Mucosa of rectum (tissue), 2 donors: ENCODE results near the gene PELI1.
A peak's percentile ranks its signal among the peaks of the same experiment; 100 is the strongest.

Experiments
- H3K27ac ChIP-seq, 2 donors: one replicate each; pipeline ENCODE4 v1.7.0; 2013; ENCODE audit warnings: inconsistent platforms in 2 of 2, low read depth in 2 of 2, low read length in 2 of 2
- H3K27me3 ChIP-seq, 2 donors: one replicate each; pipeline ENCODE4 v1.7.0; 2013; ENCODE audit warnings: low read length in 2 of 2; ENCODE audit not compliant: control insufficient read depth in 2 of 2, insufficient read depth in 2 of 2
- H3K36me3 ChIP-seq, 2 donors: one replicate each; pipeline ENCODE4 v1.7.0; 2013; ENCODE audit warnings: low read length in 2 of 2; ENCODE audit not compliant: control insufficient read depth in 2 of 2, insufficient read depth in 2 of 2
- H3K4me1 ChIP-seq, 2 donors: one replicate each; pipeline ENCODE4 v1.7.0; 2013; ENCODE audit warnings: low read length in 2 of 2, mild to moderate bottlenecking in 1 of 2; ENCODE audit not compliant: control insufficient read depth in 2 of 2, insufficient read depth in 2 of 2
- H3K4me3 ChIP-seq, 2 donors: one replicate each; pipeline ENCODE4 v1.7.0; 2013; ENCODE audit warnings: low read length in 2 of 2
- H3K9ac ChIP-seq, 2 donors: one replicate each; pipeline ENCODE4 v1.7.0; 2013; ENCODE audit warnings: low read length in 2 of 2, low read depth in 1 of 2, mild to moderate bottlenecking in 1 of 2
- H3K9me3 ChIP-seq, 2 donors: one replicate each; pipeline ENCODE4 v1.7.0; 2013; ENCODE audit warnings: low read length in 2 of 2; ENCODE audit not compliant: control insufficient read depth in 2 of 2
- donor health status: healthy.
- donor health status: Normal muscosa, but diverticular disease.

Gene PELI1

DNA sequence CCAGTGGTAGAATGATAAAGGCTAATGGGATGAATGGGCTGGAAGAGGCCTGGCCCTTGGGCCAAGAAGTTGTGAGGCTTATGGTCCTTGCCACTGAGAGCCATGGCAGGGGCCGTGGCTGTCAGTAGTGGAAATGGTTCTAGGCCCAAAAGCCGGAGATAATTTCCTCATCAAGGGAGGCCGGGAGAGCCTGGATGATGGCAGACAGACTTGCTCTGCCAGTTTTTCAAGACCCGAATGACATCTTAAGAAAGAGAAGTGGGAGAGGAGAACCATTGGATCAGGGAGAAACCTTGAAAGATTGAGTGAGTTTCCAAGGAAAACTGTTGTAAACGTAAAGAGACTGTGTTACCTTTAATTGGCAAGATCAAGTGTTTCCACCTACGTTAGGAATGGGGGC lies 78.7 kb downstream of the PELI1 start:
- H3K9ac ChIP-seq, result no peak overlapping the region
- H3K27ac ChIP-seq, result no peak overlapping the region
- H3K27me3 ChIP-seq, result no peaks in the 10 kb centered on the region
- no peaks in the 10 kb centered on the region for H3K36me3 ChIP-seq
- peaks cover 0 to 4% of the 10 kb centered on the region in 2 donors for H3K4me1 ChIP-seq
- H3K9me3 ChIP-seq, result no peaks in the 10 kb centered on the region
- H3K4me3 ChIP-seq, result no peak overlapping the region

DNA sequence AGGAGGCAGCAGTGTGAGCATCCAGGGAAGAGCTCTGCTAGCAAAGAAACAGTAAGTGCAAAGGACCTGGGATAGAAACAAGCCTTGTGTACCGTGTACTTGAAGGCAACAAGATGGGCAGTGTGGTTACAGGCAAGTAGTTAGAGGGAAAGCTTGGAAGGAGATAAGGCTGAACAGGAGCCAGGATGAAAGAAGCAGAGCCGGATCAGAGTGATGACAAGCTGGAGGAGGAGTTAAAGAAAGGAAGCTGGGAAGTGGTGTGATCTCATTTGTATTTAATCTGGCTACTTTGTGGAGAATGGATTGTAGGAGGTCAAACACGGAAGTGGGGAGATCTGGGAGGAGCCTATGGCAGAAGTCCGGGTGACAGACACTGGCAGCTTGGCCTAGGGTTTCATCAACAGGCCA lies 80.3 kb downstream of the PELI1 start:
- no peaks in the 10 kb centered on the region for H3K36me3 ChIP-seq
- H3K9ac ChIP-seq, result no peak overlapping the region
- no peaks in the 10 kb centered on the region for H3K9me3 ChIP-seq
- peaks cover 0 to 4% of the 10 kb centered on the region in 2 donors for H3K4me1 ChIP-seq
- no peaks in the 10 kb centered on the region for H3K27me3 ChIP-seq
- H3K4me3 ChIP-seq, result no peak overlapping the region
- peak overlapping the region; percentile 41 to 59 for H3K27ac ChIP-seq

DNA sequence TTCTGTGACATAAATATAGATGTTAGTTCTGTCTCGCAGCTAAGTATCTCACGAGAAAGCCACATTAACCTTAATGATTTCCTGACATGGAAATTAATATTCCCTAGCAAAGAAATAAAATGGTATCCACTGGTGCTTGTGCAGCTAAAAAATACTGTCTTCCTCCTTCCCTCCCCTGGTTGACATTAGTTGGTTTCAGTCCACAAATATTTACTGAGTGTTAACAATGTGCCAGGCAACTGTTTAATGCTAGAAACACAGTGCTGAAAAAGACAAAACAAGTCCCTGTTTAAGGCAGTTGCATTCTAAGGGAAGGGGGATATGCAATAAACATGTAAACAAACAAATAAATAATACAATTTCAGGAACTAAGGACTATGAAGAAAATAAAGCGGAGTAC lies 80.8 kb downstream of the PELI1 start:
- no peaks in the 10 kb centered on the region for H3K36me3 ChIP-seq
- peak overlapping the region in 1 of 2 donors; percentile 59 for H3K27ac ChIP-seq
- no peak overlapping the region for H3K4me3 ChIP-seq
- peaks cover 0 to 4% of the 10 kb centered on the region in 2 donors for H3K4me1 ChIP-seq
- no peak overlapping the region for H3K9ac ChIP-seq
- no peaks in the 10 kb centered on the region for H3K9me3 ChIP-seq
- H3K27me3 ChIP-seq, result no peaks in the 10 kb centered on the region

DNA sequence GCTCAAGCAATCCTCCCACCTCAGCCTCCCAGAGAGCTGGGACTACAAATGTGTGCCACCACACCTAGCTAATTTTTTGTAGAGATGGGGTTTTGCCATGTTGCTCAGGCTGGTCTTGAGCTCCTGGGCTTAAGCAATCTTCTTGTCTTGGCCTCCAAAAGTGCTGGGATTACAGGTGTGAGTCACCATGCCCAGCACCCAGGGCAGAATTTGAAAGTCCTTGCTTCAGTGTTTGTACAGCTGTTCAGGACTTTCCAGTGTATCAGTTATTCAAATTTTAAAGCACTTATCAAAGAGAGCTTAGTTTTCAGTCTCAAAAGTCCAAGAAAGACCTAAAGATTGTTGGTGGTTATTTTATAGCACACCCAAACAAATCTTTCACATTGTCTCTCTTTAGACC lies 81.4 kb downstream of the PELI1 start:
- Histone ChIP-seq H3K27me3 (no peaks in the 10 kb centered on the region), H3K36me3 (no peaks in the 10 kb centered on the region), H3K27ac (no peak overlapping the region)

DNA sequence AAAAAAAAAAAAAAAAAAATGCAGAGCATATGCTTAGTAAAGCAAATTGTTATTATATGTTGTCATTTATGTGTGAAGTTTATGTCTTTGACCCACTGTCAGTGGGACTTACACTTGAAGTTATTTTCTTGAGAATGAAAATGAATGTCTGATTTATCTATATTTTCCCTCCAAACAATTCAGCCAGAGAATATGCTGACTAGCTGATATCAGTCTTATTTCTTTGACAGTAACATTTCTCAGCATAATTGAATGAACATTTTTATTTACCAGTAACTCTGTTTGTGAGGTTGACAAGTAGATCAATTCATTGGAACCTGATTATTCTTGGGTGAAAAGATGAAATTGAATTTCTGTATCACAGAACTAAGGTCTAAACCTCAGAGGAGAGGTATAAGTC lies 85.0 kb downstream of the PELI1 start:
- Histone ChIP-seq H3K27ac (no peak overlapping the region), H3K36me3 (no peaks in the 10 kb centered on the region), H3K4me3 (no peak overlapping the region), H3K4me1 (peaks cover 0 to 4% of the 10 kb centered on the region in 2 donors), H3K9me3 (no peaks in the 10 kb centered on the region), H3K9ac (no peak overlapping the region), H3K27me3 (no peaks in the 10 kb centered on the region)

More for the DNA sequence above, 81.4 kb downstream of the PELI1 start:
- H3K9me3 ChIP-seq, result no peaks in the 10 kb centered on the region
- H3K4me3 ChIP-seq, result no peak overlapping the region
- H3K4me1 ChIP-seq, result peaks cover 0 to 4% of the 10 kb centered on the region in 2 donors
- H3K9ac ChIP-seq, result no peak overlapping the region

DNA sequence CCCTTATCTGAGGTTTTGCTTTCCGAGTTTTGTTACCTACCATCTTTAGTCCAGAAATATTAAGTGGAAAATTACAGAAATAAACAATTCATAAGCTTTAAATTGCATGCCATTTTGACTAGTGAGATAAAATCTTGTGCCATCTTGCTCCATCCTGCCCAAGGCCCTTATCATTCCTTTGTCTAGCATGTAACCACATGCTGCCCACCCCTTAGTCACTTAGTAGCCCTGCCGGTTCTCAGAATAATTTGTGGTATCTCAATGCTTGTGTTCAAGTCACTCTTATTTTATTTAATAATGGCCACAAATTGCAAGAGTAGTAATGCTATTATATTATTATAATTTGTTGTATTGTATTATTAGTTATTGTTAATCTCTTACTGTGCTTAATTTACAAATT lies 88.2 kb downstream of the PELI1 start:
- Histone ChIP-seq H3K27ac (no peak overlapping the region), H3K36me3 (no peaks in the 10 kb centered on the region), H3K27me3 (no peaks in the 10 kb centered on the region), H3K4me1 (no peaks in the 10 kb centered on the region), H3K4me3 (no peak overlapping the region), H3K9me3 (no peaks in the 10 kb centered on the region), H3K9ac (no peak overlapping the region)

DNA sequence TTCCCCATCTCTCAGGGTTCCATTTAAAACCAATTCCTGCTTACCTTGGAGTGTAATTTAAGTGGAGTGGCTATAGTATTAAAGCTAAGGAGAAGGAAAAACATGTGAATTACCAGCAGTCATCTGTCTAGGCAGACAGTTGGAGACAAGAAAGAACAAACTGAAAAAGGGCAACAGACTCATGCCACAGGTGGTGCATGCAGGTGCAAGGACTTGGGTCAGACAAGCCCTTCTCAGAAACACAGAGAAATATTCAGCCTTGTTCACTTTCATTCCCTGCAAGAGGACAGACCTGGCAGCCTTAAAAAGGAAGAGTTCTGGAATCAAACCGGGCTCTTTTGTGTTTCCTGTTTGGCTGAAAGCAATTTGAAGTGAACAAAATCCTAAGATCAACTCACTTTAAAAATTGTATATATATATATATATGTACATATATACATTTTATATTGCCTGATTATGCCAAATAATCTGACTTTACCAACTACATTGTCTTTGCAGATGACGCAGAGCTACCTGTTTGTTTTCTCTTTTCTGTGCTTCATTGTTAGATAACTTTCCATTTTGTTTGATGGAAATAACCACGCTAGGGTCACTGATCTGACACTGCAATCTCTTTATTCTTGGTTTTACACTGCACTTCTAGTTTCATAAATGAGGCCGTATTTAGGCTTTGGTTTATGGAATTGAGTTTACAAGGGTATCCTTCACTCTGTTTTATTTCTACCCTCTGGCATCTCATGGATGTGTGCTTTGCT lies 89.9 kb downstream of the PELI1 start:
- Histone ChIP-seq H3K36me3 (no peaks in the 10 kb centered on the region), H3K27me3 (no peaks in the 10 kb centered on the region), H3K4me1 (peaks cover 3% of the 10 kb centered on the region in 2 donors), H3K27ac (no peak overlapping the region), H3K9me3 (no peaks in the 10 kb centered on the region), H3K4me3 (no peak overlapping the region), H3K9ac (no peak overlapping the region)

DNA sequence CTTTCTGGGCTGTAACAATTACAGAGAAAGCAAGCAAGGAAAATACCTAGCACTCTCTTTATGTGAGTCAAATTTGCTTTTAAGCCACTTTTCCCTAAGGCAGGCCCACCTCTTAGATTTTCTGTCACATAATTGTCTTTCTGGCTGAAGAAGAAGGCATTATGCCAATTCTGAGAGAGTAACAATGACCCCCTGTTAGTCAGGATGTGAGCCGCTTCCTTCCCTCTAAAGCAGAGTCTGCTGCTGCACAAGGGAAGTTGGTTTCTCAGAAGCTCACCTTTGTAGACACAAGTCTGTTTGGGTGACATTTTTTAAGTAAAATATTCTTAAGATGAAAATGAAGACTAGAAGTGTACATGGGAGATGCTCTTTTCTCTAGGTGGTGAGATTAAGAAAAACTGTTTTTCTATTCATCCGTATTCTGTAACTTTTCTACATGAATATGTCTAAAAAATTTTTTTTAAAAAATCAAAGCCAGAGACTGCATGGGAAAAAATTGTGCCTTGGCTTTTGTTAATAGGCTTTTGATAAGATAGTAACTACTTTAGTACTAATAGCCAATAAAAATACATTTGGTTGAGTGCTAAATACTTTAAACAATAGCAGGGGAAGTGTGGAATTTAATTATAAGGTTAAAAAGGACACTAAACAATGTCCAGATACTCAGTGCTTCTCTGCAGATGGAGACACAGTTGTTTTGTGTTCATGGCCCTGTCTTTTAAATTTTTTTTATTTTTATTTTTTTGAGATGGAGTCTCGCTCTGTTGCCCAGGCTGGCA lies 91.6 kb downstream of the PELI1 start:
- Histone ChIP-seq H3K27ac (no peak overlapping the region), H3K4me3 (no peak overlapping the region), H3K9me3 (no peaks in the 10 kb centered on the region), H3K36me3 (no peaks in the 10 kb centered on the region), H3K9ac (no peak overlapping the region), H3K27me3 (no peaks in the 10 kb centered on the region), H3K4me1 (peaks cover 3% of the 10 kb centered on the region in 2 donors)

DNA sequence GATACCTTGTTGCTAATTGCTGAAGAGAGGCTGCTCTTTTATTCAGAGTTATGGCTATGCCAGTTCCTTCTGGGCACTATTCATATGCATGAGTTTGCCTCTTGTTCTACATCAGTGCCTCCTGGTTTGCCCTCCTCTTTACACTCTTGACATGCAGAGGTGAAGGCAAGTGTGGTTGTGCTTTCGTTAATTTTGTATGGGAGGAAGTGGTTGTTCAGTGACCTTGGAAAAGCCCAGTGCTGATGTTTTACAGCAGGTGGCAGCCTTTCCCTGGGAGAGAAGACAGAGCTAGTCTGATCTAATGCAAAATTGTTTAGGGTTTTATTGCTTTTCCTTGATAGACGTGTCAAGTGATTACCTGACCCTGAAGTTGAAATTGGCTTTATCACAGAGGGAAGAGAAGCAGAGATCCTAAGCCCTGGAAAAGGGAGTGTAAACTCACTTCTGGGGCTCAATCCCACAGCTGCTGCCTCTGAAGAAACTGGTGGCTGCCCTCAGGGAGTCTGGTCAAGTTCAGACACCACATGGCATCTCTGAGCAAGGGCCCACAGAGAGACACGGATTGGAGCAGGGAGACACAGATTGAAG lies 94.5 kb downstream of the PELI1 start:
- H3K9me3 ChIP-seq, result no peaks in the 10 kb centered on the region
- no peak overlapping the region for H3K4me3 ChIP-seq
- H3K27me3 ChIP-seq, result no peaks in the 10 kb centered on the region
- H3K27ac ChIP-seq, result no peak overlapping the region
- H3K9ac ChIP-seq, result peak overlapping the region; percentile 15 to 34
- peaks cover 3% of the 10 kb centered on the region in 2 donors for H3K4me1 ChIP-seq
- no peaks in the 10 kb centered on the region for H3K36me3 ChIP-seq

DNA sequence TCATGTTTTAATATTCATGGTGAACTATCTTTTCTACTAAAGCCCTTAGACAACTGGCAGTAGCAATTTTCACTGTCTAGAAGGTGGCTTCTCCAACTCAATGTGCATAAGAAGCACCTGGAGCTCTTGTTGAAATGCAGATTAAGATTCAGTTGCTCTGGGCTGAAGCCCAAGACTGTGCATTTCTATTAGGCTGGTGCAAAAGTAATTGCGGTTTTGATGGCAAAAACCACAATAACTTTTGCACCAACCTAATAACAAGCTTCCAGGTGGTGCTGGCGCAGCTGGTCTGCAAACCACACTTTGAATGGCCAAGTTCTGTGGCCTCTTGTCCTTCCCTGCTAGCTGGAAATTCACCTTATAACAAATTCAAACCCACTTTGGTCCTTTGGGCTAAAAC lies 98.3 kb downstream of the PELI1 start:
- Histone ChIP-seq H3K9me3 (no peaks in the 10 kb centered on the region), H3K4me1 (peaks cover 3% of the 10 kb centered on the region in 2 donors), H3K4me3 (no peak overlapping the region), H3K27me3 (no peaks in the 10 kb centered on the region), H3K9ac (no peak overlapping the region), H3K36me3 (no peaks in the 10 kb centered on the region), H3K27ac (no peak overlapping the region)
